Stimulated activated CD4-positive, alpha-beta T cell treated with anti-CD3 and anti-CD28 coated beads, Interleukin-1b, Interleukin-23, amount 100 ng/mL, for 1 hour (primary cell): Measurements from ENCODE around the gene DNM2.

Experiments used
- DNase-seq, 2 donors: peaks; one replicate each; pipeline ENCODE4 v3.0.0-alpha.2; 2020; ENCODE audit warnings: low read depth in 2 of 2

The DNM2 gene

DNA sequence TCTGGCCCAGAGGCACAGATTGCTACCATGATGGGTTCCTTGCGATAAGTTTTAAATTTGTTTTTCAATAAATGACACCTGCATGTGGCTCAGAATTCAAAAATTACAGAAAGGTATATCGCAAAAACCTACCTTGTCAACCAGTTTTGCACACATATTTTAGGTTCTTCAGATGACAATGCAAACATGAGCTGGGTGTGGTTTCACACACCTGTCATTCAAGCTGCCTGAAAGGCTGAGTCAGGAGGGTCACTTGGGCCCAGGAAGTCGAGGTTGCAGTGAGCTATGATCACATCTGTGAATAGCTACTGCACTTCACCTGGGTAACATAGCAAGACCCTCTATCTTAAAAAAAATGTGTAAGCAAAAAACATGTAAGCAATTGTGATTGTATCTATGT lies 56.1 kb downstream of the DNM2 start:
- no peak for DNase-seq

DNA sequence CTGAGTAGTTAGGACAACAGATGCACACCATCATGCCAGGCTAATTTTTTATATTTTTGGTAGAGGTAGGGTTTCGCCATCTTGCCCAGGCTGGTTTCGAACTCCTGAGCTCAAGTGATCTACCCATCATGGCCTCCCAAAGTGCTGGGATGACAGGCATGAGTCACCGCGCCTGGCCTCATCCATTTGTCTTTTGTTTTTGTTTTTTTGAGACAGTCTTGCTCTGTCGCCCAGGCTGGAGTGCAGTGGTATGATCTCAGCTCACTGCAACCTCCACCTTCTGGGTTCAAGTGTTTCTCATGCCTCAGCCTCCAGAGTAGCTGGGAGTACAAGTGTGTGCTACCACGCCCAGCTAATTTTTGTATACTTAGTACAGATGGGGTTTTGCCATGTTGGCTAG lies 57.0 kb downstream of the DNM2 start:
- DNase-seq = no peak

DNA sequence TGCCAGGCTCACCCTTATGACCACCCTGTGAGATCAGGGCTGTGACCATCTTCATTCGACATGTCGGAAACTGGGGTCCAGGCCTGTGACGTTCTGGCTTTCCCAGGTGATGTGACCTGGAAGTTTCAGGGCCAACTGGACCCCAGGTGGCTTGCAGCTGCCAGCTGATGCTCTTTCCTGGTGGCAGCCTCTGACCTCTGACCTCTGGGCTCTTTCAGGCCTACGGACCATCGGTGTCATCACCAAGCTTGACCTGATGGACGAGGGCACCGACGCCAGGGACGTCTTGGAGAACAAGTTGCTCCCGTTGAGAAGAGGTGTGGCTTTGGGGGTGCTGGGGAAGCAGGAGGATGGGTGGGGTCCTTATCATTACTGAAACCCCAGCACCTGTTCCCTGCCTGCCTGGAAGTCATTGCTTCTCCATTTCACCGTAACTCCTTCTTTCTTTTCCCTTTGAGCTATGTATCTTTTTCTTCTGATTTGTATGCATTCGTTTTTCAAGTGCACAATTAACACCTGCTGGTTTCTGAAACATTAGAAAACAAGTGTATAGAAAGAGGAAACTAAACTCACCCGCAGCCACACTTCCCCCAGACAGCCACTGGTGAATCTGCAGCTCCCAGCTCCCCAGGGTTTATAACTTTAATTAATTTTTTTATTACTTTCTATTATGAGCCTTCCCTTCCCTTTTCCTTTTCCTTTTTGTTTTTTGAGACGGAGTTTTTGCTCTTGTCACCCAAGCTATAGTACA lies 59.2 kb downstream of the DNM2 start:
- DNase-seq = no peak

DNA sequence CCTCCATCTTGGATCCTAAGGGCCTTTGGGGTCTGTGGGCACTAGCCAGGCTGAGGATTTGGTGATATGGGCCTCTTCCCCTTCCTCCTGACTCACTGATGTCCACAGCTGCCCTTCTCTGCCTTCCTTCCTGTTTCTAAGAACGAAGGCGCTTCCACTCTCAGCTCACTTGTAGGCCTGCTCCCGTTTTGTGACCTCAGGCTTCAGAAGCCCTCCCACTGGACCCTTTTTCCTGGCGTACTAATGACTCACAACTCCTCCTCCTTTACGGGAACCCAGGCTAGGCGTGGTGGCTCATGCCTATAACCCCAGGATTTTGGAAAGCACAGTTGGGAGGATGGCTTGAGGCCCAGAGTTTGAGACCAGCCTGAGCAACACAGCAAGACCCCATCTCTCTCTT lies 62.5 kb downstream of the DNM2 start:
- DNase-seq = no peak

DNA sequence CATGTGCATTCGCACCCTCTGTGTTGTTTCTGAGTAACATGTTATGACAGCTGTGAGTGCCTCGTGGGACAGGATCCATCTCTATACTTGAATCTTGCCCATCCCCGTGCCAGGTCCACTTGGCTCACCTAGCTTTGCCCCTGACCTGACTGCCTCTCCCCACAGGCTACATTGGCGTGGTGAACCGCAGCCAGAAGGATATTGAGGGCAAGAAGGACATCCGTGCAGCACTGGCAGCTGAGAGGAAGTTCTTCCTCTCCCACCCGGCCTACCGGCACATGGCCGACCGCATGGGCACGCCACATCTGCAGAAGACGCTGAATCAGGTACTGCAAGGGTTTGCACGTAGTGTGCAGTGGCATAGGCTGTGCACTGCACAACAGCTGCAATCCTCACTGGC lies 64.9 kb downstream of the DNM2 start:
- DNase-seq = no peak

DNA sequence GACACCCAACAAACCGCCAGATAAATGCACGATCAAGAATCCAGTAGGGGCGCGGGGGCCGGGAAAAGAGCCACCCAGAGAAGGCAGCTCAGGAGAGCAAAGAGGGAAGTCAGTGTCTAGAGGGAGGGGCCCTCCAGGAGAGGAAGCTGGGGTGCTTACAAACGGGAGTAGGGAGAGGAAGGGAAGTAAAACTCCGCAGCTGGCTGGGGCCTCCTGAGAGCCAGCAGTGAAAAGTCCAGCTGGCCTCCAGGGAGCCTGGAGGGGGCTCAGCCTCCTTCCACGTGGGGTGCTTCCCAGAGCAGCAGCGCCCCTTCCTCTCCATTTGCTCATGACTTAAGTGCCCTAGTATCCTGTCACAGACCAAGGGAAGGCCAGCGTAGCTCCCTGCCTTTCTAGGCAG lies 66.4 kb downstream of the DNM2 start:
- DNase-seq = no peak

DNA sequence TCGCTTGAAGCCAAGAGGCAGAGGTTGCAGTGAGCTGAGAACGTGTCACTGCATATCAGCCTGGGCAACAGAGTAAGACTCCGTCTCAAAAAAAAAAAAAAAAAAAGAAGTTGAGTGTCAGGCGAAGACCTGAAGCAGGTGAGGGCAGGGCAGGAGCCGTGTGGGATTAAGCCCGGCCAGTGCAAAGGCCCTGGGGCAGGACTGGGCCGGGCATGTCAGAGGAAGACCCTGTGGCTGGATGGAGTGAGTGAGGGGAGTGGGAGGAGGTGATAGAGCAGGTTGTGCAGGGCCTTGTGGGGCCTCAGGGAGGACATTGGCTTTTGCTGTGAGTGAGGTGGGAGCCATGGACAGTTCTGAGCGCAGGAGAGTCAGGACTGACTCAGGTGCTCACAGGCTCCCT lies 70.3 kb downstream of the DNM2 start:
- DNase-seq = no peak

DNA sequence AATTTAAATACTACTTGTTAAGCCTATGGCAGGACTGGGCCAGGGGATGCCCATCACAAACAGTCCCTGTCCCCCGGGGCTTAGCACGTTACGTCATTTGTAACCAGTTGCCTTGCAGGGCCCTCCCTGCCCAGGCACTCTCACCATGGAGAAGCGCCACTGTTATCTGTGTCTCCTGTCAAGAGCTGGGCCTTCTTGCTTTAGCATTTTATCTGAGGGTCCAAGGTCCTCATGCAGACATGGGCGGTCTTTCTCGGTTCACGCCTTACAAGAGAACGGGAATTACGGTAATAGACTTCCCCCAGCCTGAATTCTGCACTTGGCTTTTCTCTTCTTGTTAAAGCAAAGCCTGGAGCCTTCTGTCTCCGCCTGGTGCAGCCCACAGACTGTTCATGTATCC lies 72.0 kb downstream of the DNM2 start:
- no peak for DNase-seq

DNA sequence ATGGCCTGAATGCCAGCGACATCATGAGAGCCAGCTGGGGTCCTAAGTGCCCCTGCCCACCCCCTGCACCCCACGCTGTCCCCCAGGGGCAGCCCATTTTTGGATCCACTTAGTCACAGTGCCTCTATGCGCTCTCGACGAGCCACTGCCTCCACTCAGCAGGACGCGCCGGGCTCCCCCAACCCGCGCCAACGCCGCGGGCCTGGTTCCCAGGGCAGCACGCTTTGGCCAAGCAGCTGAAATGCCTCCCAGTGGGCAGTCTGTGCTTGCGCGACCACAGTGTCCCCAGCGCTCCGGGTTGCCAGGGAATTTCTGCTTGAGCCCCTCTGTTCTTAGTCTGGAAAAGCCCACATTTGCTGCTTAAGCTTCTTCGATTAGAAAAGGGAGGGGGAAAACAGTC lies 78.8 kb downstream of the DNM2 start:
- DNase-seq = no peak

DNA sequence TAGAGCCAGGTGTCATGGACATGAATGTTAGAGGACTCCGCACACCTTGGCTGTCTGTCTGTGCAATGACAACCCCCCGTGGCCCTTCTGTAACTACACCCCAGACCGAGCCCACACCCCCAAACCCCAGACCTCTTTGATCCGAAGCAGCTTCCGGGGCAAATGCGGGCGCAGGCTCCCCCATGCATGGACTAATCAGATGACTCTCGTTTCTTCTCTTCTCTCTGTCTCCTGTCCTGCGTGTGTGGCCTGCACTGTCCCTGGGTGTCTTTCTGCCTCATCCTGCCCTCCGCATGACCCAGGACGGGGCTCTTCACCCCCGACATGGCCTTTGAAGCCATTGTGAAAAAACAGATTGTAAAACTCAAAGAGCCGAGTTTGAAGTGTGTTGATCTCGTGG lies 79.2 kb downstream of the DNM2 start:
- no peak for DNase-seq

DNA sequence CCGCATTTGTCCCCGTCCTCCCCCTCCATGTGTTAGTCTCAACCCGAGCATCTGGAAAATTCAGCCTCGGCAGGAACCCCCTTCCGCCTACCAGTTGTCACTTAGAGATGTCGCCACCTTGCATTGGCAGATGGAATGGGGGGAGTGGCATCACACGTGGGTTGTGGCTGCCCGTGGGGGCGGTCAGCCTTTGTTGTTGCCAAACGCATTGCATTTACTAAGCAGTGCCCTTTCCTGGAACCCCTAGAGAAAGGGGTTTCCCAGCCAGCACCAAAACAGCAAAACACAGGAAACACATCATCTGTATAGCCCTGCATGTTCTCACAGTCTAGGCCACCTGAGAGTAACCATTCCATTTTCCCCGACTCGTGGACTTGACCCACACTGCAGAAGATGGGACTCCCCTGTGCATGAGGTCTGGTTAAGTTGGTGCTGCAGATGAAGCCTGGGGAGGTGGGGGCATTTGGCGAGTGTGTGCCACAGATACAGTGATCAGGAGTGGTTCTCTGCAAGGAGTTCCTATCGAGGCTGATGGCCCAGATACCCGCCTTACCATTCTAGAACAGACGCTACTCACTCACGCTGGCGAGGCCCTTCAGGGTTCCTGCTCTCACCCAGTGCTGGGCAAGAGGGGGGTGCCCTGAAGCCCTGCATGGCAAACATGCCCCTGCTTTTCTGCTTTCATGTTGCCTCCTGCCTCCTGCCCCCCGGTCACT lies 79.8 kb downstream of the DNM2 start:
- DNase-seq = peak; percentile 50 to 60

DNA sequence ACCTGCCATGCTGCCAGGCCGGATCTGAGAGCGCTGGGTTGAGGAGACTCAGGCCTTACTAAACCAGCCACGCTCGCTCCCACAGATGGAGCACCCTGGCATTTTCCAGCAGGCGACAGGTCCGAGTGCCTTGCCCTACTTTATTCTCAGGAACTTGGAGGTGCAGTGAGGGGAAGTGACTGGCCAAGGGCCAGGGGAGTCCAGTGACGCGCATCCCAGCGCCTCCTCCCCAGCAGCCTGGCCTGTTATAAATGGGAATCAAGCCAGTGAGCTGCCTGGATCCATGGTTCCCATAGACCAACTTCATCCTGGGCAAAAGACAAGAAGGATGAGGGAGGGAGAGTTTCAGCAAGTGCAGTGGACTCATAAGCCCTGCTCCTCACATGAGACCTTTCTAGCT lies 82.6 kb downstream of the DNM2 start:
- DNase-seq = no peak

DNA sequence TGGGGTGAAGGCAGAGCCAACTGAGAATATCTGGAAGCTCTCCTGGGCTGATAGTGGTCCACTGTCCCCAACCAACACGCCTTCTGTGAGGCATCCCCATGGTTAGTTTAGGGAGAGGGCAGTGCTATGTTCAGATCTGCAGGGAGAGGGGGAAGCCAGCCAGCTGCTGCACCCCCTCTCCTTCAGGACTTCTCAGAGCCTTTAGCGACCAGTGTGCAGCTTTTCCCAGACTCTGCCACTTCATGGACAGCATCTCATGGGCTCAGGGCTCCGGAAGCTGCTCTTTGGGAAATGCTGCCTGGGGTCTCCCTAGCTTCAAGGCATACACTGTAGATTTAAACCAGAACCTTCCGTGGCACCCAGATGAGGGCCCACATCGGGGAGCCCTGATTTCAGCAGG lies 84.6 kb downstream of the DNM2 start:
- no peak for DNase-seq

DNA sequence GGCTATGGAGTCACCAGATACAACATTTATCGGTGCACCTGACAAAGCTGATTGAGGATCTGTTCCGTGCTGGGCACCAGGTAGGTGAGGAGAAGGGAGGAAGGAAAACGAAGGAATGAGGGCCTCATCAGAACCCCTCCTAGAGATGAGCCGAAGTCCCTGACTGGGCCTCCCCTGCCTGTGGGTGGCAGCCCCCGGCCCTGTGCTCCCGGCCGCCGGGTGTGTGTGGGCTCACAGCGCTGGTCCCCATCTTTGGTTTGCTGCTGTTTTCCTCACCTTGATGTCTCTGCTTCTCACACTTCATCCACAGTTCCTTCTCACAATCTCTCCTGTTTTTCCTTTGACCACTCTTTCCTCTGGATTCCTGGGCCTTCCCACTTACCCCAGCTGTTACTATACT lies 85.4 kb downstream of the DNM2 start:
- no peak for DNase-seq

DNA sequence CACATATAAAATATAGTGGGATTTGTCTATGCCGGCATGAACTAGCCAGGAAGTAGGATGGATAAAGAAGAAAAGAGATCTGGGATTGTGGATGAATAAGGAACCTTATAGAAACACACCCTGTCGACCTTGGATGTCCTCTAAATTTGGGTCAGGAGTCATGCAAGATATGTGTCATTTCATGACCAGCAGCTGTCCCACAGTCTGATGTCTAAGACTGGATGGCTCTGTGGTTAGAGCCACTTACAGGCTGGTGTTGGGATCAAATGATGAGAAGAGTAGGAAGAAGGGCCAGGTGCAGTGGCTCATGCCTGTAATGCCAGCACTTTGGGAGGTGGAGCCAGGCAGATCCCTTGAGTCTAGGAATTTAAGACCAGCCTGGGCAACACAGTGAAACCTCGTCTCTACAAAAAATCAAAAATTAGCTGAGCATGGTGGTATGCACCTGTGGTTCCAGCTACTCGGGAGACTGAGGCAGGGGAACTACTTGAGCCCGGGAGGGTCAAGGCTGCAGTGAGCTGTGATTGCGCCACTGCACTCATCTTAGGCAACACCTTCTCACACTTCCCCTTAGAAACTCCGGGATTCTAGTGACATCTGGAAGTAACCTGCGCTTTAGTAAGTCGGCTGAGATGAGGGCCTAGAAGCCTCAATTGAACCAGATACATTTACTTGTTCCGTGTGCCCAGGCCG lies 87.3 kb downstream of the DNM2 start:
- no peak for DNase-seq

DNA sequence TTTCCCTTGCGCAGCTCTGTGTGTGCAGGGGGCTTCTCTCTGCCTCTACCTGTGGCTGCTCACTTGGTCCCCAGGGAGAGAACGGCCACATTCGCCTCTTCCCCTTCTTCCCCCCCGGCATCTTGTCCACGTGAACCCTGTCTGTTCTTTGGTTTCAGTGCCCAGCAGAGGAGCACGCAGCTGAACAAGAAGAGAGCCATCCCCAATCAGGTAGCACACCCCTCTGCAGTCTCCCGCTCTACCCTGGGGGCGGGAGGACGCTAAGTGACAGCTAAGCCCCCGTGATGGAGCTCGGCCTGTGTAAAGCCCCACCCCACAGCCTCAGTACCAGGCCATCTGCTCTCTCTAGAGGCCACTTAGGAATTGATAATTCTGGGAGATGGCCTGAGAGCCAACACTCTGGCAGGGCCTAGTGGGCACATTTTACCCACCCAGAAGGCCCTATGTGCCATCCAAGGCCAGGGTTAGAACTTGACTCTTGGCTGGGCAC lies 87.9 kb downstream of the DNM2 start:
- DNase-seq = no peak

DNA sequence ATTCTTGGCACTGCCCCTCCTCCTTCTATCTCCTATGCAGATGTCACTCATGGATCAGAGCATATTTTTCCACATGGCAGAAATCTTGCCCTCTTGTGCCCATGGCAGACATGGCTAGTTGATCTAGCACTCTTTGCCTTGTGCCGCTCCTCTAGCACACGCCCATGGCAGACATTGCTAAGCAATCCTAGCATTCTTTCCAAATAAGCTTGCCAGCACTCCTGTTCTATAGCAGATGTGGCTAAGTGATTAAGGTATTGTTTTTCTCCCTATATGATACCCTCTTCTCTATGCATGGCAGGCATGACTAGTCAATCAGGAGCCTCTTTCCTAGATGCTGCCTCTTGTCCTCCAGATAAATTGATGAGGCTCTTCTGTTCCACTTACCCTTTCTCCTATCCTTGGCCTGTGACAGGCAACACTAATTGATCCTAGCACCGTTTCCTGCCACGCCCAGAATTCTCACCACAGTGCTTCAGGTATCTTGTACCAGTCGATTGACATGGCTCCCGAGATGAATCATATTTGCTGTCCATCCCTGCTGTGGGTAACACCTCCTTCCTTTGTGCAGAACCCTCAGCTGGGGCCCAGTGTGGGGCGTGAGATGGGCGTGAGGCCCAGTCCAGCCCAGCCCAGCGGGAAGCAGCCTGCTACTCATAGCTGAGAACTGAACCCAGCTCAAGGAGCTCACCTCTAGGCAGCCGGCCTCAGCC lies 91.2 kb downstream of the DNM2 start:
- DNase-seq = no peak

DNA sequence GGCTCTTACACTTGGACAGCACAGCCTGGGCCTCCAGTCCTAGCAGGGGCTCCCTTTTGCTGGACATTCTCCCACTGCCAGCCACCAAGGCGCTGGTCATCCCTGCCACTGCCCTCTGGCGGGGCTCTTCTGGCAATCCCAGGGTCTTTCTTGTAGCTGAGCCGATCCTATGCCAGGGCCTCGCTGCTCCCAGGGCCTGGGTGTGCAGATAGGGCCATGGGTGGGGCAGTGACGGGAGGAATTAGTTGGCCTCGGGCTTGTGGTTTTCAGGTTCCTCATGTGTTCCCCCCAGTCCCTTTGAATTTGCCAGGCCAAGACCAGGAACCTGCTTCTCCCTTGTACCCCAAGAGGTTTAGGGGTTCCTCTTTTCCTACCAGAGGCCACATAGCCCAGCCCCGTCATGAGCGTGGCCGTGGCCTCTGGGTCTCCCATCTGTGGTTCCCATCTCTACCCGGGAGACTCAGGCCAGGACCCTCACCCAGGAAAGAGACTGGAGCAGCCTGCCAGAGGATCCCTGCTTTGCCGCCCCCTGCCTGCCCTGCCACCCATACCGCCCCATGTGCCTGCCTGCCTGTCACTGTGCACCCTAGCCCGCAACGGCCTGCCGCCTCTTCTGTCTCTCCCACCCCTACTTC lies 91.9 kb downstream of the DNM2 start:
- no peak for DNase-seq

DNA sequence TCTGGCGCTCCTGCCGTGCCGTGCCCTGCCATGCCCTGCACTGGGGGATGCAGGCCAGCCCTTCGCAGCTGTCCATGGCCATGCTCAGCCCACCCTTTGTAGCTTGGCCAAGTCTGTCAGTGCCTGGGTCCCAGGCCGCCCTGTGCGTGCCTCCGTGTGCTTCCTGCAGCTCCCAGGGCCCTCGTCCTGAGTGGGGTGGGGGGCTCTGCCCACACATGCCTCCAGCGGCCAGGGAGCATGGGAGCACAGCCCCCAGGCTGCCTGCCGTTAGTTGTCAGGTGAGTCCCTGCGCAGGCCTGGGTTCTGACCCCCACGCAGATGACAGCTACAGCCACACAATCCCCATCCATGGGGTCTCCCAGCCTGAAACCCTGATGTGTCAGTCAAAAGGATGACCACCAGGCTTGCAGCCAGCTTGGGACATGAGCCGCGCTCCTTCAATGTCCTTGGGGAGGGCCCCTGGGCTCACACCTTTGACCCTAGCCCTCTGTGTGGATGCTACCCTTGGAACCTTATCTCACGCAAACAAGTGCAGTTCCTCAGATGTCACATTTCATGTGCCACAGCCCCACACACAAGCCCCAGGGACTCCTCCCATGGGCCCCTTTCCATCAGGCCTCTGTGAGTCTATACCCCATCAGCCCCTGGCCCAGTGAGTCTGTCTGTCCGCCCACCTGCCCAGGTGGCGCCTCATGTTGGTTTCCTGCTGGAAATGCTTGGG lies 93.7 kb downstream of the DNM2 start:
- DNase-seq = no peak

DNA sequence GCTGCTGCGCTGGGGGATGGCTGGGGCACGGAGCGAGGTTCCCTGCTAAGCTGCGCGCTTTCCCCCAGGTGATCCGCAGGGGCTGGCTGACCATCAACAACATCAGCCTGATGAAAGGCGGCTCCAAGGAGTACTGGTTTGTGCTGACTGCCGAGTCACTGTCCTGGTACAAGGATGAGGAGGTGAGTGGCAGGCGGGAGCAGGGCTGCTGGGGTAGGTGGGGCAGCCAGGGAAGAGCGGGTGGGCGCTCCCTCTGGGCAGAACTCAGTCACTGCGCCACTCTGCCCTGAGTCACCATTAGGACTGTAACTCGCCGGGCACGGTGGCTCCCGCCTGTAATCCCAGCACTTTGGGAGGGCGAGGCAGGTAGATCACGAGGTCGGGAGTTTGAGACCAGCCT lies 94.3 kb downstream of the DNM2 start:
- DNase-seq = no peak

DNA sequence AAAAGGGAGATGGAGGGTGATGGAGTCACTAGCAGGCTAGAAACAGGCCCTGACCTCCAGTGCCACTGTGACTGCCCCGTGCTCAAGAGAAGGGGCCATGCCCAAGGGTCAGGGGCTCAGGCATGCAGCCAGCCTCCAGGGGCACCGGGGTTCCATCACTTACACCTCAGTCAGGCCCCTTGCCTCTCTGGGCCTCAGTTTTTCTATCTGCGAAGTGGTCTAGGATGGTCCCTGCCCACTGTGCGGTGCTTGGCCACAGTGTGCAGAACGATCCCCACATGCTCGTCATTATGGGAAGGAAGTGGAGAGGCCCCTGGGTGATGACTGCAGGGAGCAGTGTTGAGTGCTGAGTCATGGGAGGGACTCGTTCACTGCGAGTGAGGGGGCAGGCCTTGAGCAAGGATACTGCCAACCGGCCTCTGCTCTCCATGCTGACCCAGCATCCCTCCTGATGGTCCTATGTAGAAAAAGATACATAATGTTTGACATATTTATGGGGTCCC lies 95.1 kb downstream of the DNM2 start:
- no peak for DNase-seq
